ENCODE measurements around the gene GPHA2. TPM values are rescaled to one million over a fixed set of nuclear protein-coding genes. Genes with fewer than 3 reads are reported as not detected.

Gene GPHA2
- total and polyA plus RNA-seq, 2 of the 13 experiments (the other 11 are each of a cell fraction or from before 2014, with no cell fraction given) = 13.0 to 19.1 TPM

DNA sequence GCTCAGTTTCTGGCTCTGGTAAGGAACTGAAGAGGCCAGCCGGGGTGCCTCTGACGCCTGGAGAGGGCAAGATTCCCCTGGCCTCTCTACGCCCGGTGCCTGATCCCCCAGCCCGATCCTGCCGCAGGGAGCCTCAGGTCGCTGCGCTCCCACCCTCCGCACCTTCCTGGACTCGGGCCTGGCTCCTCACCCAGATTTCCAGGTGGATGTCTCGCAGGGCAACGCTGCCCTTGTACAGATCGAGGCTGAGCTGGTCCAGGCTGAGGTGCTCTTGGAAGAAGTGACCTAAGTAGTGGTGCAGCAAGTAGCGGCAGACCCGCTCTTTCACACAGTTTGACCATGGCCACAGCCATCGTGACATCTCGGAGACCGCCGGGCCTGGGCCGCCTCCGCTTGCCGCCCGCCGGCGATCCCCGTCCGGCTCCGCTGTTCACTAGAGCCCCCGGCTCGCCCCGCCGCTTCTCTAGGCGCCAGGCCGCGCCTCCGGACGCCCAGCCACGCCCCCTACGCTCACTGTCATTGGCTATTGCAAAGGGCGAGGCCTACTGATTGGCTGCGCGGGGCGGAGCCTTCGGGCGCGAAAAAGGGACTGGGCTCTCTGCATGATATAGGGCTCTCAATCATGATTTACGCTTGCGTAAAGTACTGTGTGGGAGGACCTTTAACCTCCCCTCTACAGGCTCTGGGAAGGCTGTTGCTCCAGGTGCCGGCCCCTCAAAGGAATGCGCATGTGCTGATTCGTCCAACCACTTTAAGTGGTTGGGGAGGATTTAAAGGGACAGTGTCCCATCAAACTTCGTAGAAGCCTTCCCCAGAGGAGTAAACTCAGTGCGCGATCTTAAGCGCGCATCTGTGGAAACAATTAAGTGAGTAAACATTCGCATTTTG is 18.7 kb downstream of the GPHA2 start, which contains the start of gene ATG2A (continued):
- TF ChIP-seq POLR2G (IDR thresholded peaks at IDR 0.05; ENCODE audit: low read depth, low read length) (peak; percentile 88), ZNF780A (CRISPR knock-in tag; IDR thresholded peaks at IDR 0.05) (no peak), MATR3 (CRISPR knock-in tag; IDR thresholded peaks at IDR 0.05) (no peak), ZSCAN21 (CRISPR knock-in tag; IDR thresholded peaks at IDR 0.05; ENCODE audit: borderline replicate concordance) (peak; percentile 71; the same call in 1 of the 2 replicates), NAIF1 (CRISPR knock-in tag; IDR thresholded peaks at IDR 0.05; ENCODE audit: borderline replicate concordance) (peak; percentile 61; the same call in 1 of the 2 replicates), ZNF891 (CRISPR knock-in tag; IDR thresholded peaks at IDR 0.05) (peak; percentile 34; the same call in 1 of the 2 replicates), TBX2 (CRISPR knock-in tag; IDR thresholded peaks at IDR 0.05; ENCODE audit: borderline replicate concordance) (peak; percentile 73), ZNF773 (CRISPR knock-in tag; IDR thresholded peaks at IDR 0.05; ENCODE audit: borderline replicate concordance) (no peak), MYC (CRISPR knock-in tag; IDR thresholded peaks at IDR 0.05; ENCODE audit: borderline replicate concordance) (peak; percentile 38; the same call in 1 of the 2 replicates), ZMYM3 (CRISPR knock-in tag; IDR thresholded peaks at IDR 0.05) (no peak), DNMT1 (CRISPR knock-in tag; IDR thresholded peaks at IDR 0.05) (0 out of 2 replicates have a peak, but pooled peaks have one; percentile 75), CHD4 (IDR thresholded peaks at IDR 0.05; ENCODE audit: borderline replicate concordance, low read length) (no peak), ZC3H13 (CRISPR knock-in tag; IDR thresholded peaks at IDR 0.05) (no peak), RXRB (CRISPR knock-in tag; IDR thresholded peaks at IDR 0.05; ENCODE audit: borderline replicate concordance) (peak; percentile 24; the same call in 1 of the 2 replicates), RCOR2 (CRISPR knock-in tag; IDR thresholded peaks at IDR 0.05) (no peak), ZMYM4 (CRISPR knock-in tag; IDR thresholded peaks at IDR 0.05) (peak; percentile 78), FOXO1 (CRISPR knock-in tag; IDR thresholded peaks at IDR 0.05) (peak; percentile 34), ZNF605 (CRISPR knock-in tag; IDR thresholded peaks at IDR 0.05) (peak; percentile 76), TOE1 (CRISPR knock-in tag; IDR thresholded peaks at IDR 0.05) (no peak), KAT8 (CRISPR knock-in tag; IDR thresholded peaks at IDR 0.05) (peak; percentile 82; the same call in 1 of the 2 replicates), CHD2 (IDR thresholded peaks at IDR 0.05; ENCODE audit: low read depth, low read length) (0 out of 2 replicates have a peak, but pooled peaks have one; percentile 28), HDAC6 (IDR thresholded peaks at IDR 0.05; ENCODE audit: low read depth, low read length) (no peak), FOXJ3 (CRISPR knock-in tag; IDR thresholded peaks at IDR 0.05; ENCODE audit: borderline replicate concordance) (no peak), ZNF225 (CRISPR knock-in tag; IDR thresholded peaks at IDR 0.05) (peak; percentile 27; the same call in 1 of the 2 replicates), ZNF766 (CRISPR knock-in tag; IDR thresholded peaks at IDR 0.05; ENCODE audit: borderline replicate concordance) (no peak), MED8 (CRISPR knock-in tag; IDR thresholded peaks at IDR 0.05; ENCODE audit: insufficient replicate concordance) (no peak), KDM3A (CRISPR knock-in tag; IDR thresholded peaks at IDR 0.05; ENCODE audit: low read depth) (no peak), ZNF761 (CRISPR knock-in tag; conservative IDR thresholded peaks at IDR 0.05) (no peak; the same call in 1 of the 2 replicates)
- TF ChIP-seq, protein P1, sequence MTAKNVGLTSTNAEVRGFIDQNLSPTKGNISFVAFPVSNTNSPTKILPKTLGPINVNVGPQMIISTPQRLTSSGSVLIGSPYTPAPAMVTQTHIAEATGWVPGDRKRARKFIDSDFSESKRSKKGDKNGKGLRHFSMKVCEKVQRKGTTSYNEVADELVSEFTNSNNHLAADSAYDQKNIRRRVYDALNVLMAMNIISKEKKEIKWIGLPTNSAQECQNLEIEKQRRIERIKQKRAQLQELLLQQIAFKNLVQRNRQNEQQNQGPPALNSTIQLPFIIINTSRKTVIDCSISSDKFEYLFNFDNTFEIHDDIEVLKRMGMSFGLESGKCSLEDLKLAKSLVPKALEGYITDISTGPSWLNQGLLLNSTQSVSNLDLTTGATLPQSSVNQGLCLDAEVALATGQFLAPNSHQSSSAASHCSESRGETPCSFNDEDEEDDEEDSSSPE (CRISPR knock-in tag; IDR thresholded peaks at IDR 0.05) = peak; percentile 86
- TF ChIP-seq, protein P2, sequence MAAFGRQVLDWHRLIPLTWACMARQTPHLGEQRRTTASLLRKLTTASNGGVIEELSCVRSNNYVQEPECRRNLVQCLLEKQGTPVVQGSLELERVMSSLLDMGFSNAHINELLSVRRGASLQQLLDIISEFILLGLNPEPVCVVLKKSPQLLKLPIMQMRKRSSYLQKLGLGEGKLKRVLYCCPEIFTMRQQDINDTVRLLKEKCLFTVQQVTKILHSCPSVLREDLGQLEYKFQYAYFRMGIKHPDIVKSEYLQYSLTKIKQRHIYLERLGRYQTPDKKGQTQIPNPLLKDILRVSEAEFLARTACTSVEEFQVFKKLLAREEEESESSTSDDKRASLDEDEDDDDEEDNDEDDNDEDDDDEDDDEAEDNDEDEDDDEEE (CRISPR knock-in tag; IDR thresholded peaks at IDR 0.05) = peak; percentile 74

Measured in HepG2 (cell line).